Measurements from ENCODE around the gene GGA1.

GGA1 gene

GRCh38 chr22:37647928-37648327 lies 39.3 kb downstream of the GGA1 start:
- H3F3A ChIP-seq (ENCODE audit: insufficient read depth, low read length), result no peaks in the 10 kb centered on the region
- H2AFZ ChIP-seq (ENCODE audit: low read length), result no peak overlapping the region
- no peaks in the 10 kb centered on the region for H3K27me3 ChIP-seq (ENCODE audit: insufficient read depth, low read length)
- no peak overlapping the region for H3K9ac ChIP-seq (ENCODE audit: low read length)
- H4K20me1 ChIP-seq (ENCODE audit: insufficient read depth, low read length), result no peaks in the 10 kb centered on the region
- H3K4me3 ChIP-seq (ENCODE audit: low read depth, low read length, poor library complexity, severe bottlenecking), result no peak overlapping the region
- no peaks in the 10 kb centered on the region for H3K4me1 ChIP-seq (ENCODE audit: insufficient read depth, low read length, severe bottlenecking)
- TF ChIP-seq CTCF (IDR thresholded peaks at IDR 0.05; ENCODE audit: low read length) (no peak), EZH2 (IDR thresholded peaks at IDR 0.05; ENCODE audit: borderline replicate concordance, low read length) (no peak)
- H3K9me2 ChIP-seq (ENCODE audit: low read depth, low read length), result no peaks in the 10 kb centered on the region
- no peaks in the 10 kb centered on the region for H3K9me3 ChIP-seq (ENCODE audit: low read length)
- no peak overlapping the region for H3K4me2 ChIP-seq (ENCODE audit: low read length)
- peaks cover 74% of the 10 kb centered on the region for H3K36me3 ChIP-seq (ENCODE audit: insufficient read depth, low read length)
- no peaks in the 10 kb centered on the region for H3K79me2 ChIP-seq (ENCODE audit: insufficient read depth, low read length)
- H3K27ac ChIP-seq (ENCODE audit: low read depth, low read length, poor library complexity, severe bottlenecking), result no peak overlapping the region

GRCh38 chr22:37650463-37651136 lies 42.0 kb downstream of the GGA1 start:
- Histone ChIP-seq H3K27ac (ENCODE audit: low read depth, low read length, poor library complexity, severe bottlenecking) (no peak overlapping the region), H2AFZ (ENCODE audit: low read length) (no peak overlapping the region), H3K27me3 (ENCODE audit: insufficient read depth, low read length) (no peaks in the 10 kb centered on the region), H3K9me2 (ENCODE audit: low read depth, low read length) (no peaks in the 10 kb centered on the region), H3K4me3 (ENCODE audit: low read depth, low read length, poor library complexity, severe bottlenecking) (no peak overlapping the region), H3K79me2 (ENCODE audit: insufficient read depth, low read length) (no peaks in the 10 kb centered on the region), H3K9me3 (ENCODE audit: low read length) (no peaks in the 10 kb centered on the region), H4K20me1 (ENCODE audit: insufficient read depth, low read length) (no peaks in the 10 kb centered on the region), H3K9ac (ENCODE audit: low read length) (no peak overlapping the region), H3K4me1 (ENCODE audit: insufficient read depth, low read length, severe bottlenecking) (no peaks in the 10 kb centered on the region), H3K36me3 (ENCODE audit: insufficient read depth, low read length) (peaks cover 57% of the 10 kb centered on the region), H3K4me2 (ENCODE audit: low read length) (no peak overlapping the region), H3F3A (ENCODE audit: insufficient read depth, low read length) (no peaks in the 10 kb centered on the region)
- TF ChIP-seq EZH2 (IDR thresholded peaks at IDR 0.05; ENCODE audit: borderline replicate concordance, low read length), result no peak
- TF ChIP-seq CTCF (IDR thresholded peaks at IDR 0.05; ENCODE audit: low read length), result no peak

- H3K27ac ChIP-seq (ENCODE audit: low read depth, low read length, poor library complexity, severe bottlenecking), result no peak overlapping the region
- TF ChIP-seq CTCF (IDR thresholded peaks at IDR 0.05; ENCODE audit: low read length) (no peak), EZH2 (IDR thresholded peaks at IDR 0.05; ENCODE audit: borderline replicate concordance, low read length) (no peak)
- peaks cover 33% of the 10 kb centered on the region for H3K36me3 ChIP-seq (ENCODE audit: insufficient read depth, low read length)
These were observed 46.1 kb downstream of the GGA1 start for GRCh38 chr22:37654563-37655251.

More at GRCh38 chr22:37654563-37655251, 46.1 kb downstream of the GGA1 start:
- Histone ChIP-seq H3K4me2 (ENCODE audit: low read length) (no peak overlapping the region), H3K4me1 (ENCODE audit: insufficient read depth, low read length, severe bottlenecking) (peaks cover 9% of the 10 kb centered on the region), H3K27me3 (ENCODE audit: insufficient read depth, low read length) (no peaks in the 10 kb centered on the region), H2AFZ (ENCODE audit: low read length) (no peak overlapping the region), H3K9me2 (ENCODE audit: low read depth, low read length) (no peaks in the 10 kb centered on the region), H3K79me2 (ENCODE audit: insufficient read depth, low read length) (peaks cover 7% of the 10 kb centered on the region), H3K4me3 (ENCODE audit: low read depth, low read length, poor library complexity, severe bottlenecking) (no peak overlapping the region), H4K20me1 (ENCODE audit: insufficient read depth, low read length) (no peaks in the 10 kb centered on the region), H3K9ac (ENCODE audit: low read length) (no peak overlapping the region), H3F3A (ENCODE audit: insufficient read depth, low read length) (no peaks in the 10 kb centered on the region), H3K9me3 (ENCODE audit: low read length) (no peaks in the 10 kb centered on the region)

Measured in OCI-LY1 (cell line).